ENCODE results near the gene CTDSP1.

Gene CTDSP1, protein sequence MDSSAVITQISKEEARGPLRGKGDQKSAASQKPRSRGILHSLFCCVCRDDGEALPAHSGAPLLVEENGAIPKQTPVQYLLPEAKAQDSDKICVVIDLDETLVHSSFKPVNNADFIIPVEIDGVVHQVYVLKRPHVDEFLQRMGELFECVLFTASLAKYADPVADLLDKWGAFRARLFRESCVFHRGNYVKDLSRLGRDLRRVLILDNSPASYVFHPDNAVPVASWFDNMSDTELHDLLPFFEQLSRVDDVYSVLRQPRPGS

DNA sequence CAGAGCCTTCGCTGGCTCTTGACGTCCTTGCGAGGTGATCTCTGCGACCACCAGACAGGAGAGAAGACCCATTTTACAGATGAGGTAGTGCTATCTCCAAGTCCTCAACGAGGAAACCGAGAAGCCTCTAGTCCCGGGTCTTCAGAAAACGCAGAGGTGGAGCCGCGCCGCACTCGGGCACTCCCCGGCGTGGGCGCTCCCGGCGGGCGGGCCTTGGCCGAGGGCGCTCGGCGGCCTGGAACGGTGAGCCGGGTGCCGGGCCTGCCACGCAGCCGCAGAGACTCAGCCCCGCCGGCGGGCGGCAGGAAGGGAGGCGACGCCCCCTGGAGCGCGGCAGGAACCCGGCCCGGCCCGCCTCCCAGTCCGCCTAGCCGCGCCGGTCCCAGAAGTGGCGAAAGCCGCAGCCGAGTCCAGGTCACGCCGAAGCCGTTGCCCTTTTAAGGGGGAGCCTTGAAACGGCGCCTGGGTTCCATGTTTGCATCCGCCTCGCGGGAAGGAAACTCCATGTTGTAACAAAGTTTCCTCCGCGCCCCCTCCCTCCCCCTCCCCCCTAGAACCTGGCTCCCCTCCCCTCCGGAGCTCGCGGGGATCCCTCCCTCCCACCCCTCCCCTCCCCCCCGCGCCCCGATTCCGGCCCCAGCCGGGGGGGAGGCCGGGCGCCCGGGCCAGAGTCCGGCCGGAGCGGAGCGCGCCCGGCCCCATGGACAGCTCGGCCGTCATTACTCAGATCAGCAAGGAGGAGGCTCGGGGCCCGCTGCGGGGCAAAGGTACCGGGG, at the start of gene CTDSP1:
Gene CTDSP1, plus strand, starts transcription at position 478 of the 776 bp plus-strand sequence. Its CDS starts 223 bp downstream, at position 701.
- DNase-seq (ENCODE audit: low read depth), result peak; percentile 87

DNA sequence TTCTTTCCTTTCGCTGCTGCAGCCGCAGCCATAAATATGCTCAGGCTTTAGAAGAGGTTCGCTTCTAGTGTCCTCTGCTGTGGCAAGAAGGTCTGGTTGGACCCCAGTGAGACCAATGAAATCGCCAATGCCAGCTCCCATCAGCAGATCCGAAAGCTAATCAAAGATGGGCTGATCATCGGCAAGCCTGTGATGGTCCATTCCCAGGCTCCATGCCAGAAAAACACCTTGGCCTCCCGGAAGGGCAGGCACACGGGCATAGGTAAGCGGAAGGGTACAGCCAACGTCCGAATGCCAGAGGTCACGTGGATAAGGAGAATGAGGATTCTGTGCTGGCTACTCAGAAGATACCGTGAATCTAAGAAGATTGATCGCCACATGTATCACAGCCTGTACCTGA, 45.6 kb upstream of the CTDSP1 start:
- DNase-seq (ENCODE audit: low read depth), result no peak

DNA sequence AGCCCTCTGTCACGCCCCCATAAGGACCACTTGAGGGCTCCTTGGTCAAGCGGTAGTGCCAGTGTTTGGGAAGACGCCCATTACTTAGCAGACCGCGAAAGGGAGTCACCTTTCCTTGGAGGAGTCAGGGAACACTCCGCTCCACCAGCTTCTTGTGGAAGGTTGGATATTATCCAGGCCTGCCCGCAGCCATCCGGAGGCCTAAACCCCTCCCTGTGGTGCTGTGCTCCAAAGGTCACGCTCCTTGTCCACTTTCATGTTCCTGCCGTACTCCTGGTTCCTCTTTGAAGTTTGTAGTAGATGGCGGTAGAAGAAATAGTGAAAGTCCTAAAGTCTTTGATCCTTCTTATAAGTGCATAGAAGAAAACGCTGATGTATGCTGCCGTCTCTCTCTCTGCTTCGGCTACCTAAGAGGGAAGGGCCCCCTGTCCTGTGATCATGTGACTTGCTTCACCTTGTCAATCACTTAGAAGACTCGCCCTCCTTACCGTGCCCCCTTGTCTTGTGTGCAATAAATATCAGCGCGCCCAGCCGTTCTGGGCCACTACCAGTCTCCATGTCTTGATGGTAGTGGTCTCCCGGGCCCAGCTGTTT, 44.7 kb upstream of the CTDSP1 start:
- no peak for DNase-seq (ENCODE audit: low read depth)

DNA sequence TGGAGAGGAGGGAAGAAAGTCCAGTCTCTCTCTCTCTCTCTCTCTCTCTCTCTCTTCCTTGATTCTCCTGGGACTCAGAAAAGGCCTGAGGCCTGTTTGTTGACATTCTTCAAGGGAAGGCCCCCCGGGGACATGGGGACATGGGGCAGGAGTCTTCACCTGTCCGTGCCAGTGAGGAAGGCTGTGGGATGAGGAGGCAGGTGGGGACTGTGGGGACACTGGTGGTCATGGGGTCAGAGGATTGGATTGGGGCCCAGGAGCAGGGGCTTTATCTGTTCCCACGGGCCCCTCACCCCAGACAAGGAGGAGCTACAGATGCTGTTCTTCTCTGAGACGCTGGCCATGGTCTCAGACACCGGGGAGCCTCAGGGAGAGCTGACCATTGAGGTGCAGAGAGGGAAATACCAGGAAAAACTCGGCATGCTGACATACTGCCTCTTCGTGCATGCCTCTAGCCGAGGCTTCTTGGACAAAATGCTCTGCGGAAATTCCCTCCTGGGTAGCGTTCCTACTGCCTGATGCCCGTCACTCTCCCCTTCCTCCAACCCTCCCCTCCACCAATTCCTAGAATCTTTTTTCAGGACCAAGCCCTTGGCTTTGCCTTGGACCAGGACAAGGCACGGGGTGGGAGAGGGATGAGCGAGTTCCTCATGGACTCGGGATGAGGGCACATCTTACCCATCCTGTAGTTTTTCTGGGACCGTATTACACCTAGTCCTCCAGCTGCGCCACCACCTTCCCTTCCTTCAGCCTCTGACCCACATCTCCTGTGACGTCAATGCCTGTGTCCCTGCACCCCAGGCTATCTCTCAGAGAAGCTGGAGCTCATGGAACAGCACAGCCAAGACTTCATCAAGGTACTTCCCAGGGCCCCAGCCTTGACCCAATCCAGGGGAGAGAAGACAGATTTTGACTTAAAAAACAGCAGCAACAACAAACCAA, 42.2 kb upstream of the CTDSP1 start:
- no peak for DNase-seq (ENCODE audit: low read depth)

DNA sequence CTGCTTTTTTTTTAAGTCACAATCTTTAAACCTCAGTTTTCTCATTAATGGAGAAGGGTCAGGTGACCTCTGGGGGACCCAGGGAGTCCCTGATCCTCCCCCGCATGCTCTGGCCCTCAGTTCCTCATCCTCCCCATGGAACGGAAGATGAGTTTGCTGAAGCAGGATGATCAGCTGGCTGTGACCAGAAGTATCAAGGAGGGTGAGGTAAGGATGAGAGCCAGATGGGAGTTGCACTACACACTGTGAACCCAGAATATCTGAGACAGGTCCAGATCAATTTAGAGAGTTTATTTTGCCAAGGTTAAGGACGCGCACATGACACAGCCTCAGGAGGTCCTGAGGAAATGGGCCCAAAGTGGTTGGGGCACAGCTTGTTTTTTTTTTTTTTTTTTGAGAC, 39.2 kb upstream of the CTDSP1 start:
- no peak for DNase-seq (ENCODE audit: low read depth)

DNA sequence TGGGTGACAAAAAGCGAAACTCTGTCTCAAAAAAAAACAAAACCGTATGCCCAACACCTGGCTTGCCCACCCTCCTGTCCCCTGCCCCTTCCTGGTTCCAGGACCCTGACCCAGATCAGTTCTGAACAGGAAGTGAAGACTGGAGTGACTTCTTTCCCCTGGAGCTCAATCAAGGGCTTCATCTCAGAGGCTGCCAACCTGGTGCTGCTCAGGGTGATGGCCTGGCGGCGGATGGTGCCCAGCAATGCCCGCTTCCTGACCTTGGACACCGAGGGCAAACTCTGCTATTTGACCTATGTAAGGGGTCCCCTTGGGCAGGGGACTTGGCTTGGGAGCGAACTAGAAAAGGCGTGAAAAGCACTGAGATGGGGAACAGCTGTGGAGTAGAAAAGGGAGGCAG, 37.1 kb upstream of the CTDSP1 start:
- no peak for DNase-seq (ENCODE audit: low read depth)

DNA sequence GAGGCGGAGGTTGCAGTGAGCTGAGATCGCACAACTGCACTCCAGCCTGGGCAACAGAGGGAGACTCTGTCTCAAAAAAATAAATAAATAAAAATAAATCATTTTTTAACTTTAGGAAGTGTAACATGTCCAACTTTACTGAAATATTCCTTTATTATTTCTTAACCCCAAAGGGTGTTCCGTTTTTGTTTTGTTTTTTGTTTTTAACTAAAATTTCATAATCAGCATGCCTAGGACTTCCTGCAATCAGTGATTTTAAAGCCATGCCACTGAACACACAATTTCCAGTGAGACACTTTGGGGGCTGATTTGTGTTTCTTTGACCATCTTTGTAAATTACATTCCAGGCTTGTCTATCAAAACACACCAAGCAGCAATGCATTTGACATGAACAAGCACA, 35.9 kb upstream of the CTDSP1 start:
- no peak for DNase-seq (ENCODE audit: low read depth)

DNA sequence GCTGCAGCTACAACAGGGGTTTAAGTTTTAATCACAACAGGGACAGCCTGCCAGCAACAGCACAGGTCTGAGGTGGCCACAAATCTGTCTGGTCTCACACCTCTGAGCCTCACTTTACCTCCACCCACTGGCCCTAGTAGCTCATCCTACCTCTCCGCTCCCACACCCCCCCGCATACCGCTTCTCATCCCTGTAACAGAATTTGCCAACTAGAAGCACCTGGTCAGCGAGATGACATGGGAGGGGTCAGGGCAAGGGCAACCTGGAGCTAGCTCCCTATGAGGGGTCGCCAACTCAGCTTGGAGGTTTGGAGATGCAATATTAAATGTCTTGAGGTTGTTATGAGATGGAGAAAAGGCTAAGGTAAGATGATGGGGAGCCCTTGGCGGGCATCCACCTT, 35.5 kb upstream of the CTDSP1 start:
- no peak for DNase-seq (ENCODE audit: low read depth)

DNA sequence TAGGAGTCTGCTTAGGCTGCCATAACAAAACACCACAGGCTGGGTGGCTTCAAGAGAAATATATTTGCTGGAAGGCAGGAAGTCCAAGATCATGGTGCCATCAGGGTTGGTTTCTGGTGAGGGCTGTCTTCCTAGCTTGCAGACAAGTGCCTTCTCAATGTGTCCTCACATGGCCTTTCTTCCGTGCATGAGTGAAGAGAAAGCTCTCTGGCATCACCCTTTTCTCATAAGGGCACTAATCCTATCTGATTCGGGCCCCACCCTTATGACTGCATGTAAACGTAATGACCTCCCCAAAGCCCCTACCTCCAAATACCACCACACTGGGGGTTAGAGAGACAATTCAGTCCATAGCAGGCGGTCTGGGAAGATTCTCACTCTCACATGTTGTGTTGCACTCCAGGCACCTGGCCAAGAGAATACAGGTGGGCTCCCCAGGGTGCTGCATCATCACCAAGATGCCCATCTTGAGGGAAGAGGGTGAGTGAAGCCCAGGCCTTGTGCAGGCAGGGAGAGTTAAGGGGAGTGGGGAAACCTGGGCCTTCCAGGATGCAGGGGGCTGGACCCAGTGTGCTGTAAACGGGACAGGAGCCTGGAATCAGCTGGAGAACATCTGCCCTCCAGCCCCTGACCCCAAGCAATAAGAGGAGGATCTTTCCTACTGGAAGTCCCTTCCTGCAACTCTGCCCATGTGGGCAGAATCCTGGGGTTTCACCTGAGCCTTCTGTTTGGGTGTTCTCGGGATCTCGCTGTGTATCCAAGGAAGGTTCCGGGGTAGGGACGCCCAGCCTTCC, 32.9 kb upstream of the CTDSP1 start:
- DNase-seq (ENCODE audit: low read depth), result no peak

DNA sequence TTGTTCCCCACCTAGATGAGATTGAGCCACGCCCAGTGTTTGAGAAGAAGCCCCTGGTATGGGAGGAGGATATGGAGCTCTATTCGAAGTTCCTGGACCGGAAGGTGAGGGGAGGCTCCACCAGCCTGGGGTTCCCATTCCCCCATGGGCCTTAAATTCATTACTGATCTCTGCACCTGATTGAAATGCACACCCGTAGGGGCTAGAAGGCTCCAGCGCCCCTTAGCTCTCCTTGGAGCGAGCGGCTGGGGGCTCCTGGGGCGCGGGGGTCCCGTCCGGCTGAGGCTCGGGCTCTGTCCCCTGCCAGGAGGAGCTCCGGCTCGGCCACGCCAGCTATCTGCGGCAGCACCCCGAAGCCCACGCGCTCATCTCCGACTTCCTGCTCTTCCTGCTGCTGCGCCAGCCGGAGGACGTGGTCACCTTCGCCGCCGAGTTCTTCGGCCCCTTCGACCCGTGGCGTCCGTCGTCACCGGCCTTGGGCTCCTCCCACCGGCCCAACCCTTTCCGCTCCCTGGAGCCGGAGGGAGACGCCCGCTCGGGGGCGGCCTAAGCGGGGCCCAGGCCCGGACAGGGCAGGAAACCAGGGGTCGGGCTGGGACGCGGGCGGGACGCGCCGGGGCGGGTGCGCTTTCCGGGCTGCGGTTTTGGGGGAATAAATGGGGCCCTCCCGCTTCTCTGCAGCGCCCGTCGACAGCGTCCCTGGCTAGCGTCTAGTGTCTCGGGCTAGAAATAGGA, 32.1 kb upstream of the CTDSP1 start:
- peak; percentile 55 for DNase-seq (ENCODE audit: low read depth)

DNA sequence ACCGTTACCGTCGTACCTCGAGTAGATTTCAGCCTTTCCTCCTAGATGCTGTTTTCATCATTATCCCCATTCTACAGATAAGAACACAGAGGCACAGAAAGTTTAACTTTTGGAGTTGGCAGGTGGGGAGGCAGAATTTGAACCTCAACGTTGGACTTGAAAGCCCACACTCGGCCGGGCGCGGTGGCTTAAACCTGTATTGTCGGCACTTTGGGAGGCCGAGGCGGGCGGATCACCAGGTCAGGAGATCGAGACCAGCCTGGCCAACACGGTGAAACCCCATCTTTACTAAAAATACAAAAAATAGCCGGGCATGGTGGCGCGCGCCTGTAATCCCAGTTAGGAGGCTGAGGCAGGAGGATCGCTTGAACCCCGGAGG, 31.5 kb upstream of the CTDSP1 start:
- no peak for DNase-seq (ENCODE audit: low read depth)

DNA sequence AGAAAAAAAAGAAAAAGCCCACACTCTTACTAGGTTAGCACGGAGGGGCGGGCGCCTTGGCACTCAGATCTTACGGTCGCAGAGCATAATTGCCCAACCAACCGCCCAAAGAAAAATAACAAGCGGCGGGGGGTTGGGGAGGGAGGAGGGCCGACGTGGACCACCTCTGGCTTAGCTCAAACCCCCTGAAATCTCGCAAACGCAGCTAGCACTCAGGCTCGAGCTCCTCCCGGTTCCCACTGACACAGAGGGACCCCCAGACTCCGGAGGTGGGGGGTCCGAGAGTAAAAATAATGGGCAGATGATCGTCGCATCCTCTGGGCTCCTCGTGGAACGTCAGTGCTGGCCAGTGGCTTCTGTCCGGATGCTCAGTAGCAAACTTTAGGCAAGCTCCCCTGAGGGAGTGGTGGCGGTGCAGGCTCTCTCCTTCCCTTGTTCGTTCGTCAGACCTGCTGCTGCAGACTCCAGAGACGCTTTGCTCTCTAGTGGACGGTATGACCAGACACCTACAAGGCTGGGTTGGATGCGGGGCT, 31.0 kb upstream of the CTDSP1 start:
- DNase-seq (ENCODE audit: low read depth), result no peak

DNA sequence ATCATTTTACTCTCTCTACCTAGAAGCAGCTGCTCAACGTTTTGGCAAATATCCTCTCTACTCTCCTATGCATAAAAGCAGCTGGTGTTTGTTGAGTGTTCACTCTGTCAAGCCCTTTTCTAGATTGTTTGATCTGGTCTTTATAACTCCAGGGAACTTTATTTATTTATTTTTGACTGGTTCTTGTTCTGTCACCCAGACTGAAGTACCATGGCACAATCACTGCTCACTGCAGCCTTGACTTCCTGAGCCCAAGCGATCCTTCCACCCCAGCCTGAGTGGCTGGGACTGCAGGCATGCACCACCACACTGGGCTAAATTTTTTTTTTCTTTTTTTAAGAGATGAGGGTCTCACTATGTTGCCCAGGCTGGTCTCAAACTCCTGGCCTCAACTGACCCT, 30.3 kb upstream of the CTDSP1 start:
- no peak for DNase-seq (ENCODE audit: low read depth)

DNA sequence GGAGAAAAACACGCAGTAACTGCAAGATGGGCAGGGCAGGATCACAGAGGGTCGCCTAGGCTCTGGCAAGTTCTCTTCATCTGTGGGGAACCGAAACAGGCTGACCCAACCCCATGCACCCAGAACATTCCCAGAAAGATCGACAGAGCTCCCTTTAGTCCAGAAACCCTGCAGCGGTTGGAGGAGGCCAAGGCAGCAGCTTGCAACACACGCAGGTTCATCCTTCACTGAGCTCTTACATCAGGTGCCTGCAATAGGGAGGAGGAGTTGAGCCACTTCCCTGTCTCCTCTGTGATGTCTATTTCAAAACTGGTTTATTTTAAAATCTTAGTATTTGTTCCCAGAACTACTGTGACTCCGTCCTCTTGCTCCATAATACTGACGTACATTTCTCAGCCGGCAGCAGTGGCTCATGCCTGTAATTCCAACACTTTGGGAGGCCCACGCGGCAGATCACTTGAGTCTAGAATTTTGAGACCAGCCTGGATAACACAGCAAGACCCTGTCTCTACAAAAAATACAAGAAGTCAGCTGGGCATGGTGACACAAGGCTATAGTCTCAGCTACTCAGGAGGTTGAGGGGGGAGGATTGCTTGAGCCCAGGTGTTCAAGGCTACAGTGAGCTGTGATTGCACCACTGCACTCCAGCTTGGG, 29.1 kb upstream of the CTDSP1 start:
- no peak for DNase-seq (ENCODE audit: low read depth)

DNA sequence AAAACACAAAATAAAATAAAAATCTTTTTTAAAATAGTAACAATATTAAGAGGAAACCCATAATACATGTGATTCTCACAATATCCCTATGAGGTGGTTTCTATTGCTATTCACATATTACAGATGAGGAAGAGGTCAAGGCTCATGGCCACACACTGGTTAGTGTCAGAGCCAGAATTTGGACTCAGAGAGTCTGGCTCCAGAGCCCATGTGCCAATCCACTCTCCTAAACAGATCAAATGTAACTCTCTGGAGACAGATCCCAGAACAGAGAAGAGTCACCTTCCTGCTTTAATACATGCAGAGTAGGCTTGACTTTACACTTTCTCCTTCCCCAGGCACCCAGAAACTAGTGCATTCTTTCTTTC, 27.7 kb upstream of the CTDSP1 start:
- no peak for DNase-seq (ENCODE audit: low read depth)

DNA sequence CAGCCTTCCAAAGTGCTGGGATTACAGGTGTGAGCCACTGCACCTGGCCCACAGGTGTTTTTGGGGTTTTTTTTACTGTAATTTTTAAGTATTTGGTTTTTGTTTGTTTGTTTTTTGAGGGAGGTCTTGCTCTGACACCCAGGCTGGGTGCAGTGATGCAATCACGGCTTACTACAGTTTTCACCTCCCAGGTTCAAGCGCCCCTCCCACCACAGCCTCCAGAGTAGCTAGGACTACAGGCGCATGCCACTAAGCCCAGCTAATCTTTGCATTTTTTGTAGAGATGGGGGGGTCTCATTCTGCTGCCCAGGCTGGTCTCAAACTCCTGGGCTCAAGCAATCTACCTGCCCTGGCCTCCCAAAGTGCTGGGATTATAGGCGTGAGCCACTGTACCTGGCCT, 24.9 kb upstream of the CTDSP1 start:
- no peak for DNase-seq (ENCODE audit: low read depth)

DNA sequence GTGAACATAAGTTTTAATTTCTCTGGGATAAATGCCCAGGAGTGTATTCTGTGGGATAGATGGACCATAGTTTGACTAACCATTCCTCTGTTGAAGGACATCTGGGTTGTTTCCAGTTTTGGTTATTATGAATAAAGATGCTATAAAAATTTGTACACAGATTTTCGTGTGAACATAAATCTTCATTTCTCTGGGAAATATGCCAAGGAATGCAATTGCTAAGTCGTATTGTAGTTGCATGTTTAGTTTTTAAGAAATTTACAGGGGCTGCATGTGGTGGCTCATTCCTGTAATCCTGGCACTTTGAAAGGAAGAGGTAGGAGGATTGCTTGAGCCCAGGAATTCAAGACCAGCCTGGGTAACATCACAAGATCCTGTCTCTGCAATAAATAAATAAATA, 24.5 kb upstream of the CTDSP1 start:
- no peak for DNase-seq (ENCODE audit: low read depth)

DNA sequence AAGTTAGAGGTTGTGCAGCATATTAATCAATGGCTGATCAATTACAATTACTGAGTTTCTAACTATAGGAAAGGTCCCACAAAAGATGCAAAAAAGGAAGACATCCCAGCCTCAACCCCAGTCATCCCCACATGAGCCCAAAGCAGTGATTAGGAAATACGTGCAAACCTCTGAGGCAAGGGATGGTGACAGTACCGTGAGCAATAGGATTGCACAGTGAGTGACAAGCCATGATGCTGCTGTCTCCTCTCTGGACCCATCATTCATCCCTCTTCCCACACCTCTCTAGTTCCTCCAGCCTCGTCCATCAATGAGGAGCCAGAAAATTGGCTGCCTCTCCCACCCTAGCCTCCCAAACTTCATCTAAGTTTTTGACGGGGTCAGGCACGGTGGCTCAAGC, 21.6 kb upstream of the CTDSP1 start:
- DNase-seq (ENCODE audit: low read depth), result no peak

DNA sequence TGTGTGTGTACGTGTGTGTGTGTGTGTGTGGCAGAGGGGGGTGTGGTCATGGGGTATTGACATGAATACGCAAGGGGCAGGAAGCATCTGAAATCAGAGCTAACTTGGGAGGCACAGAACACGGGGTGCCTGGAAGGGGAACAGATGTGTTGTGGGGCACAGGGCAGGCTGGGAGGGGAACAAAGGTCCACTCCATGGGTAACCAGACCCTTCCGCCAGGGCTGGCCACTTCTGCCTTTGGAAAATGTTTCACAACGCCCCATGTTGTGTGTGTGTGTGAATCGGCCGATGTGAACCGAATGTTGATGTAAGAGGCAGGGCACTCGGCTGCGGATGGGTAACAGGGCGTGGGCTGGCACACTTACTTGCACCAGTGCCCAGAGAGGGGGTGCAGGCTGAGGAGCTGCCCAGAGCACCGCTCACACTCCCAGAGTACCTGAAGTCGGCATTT, 17.7 kb upstream of the CTDSP1 start, which contains the start of gene SLC11A1:
Gene SLC11A1, plus strand, starts transcription at position 358 of the 451 bp plus-strand sequence. CDS start 96 bp downstream, outside the sequence.
- no peak for DNase-seq (ENCODE audit: low read depth)

DNA sequence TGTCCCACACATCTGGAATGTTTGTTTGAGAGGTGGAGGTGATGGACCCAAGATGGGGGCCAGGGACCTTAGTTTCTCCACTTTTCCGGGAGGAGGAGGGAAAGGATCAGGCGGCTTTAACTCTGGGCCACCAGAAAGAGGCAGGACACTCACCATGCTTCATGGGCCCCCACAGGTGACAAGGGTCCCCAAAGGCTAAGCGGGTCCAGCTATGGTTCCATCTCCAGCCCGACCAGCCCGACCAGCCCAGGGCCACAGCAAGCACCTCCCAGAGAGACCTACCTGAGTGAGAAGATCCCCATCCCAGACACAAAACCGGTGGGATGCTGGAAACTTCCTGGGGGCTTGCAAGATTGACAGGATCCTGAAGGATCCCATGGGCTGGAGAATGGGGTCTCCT, 16.9 kb upstream of the CTDSP1 start:
- DNase-seq (ENCODE audit: low read depth), result no peak

Data from activated gamma-delta T cell treated with anti-CD3 and anti-CD28 coated beads, Interleukin-2, amount 50 U/mL, for 16 hours (primary cell).